SK-N-MC (cell line): ENCODE data around the gene MTA1.

ENCODE experiments used
- EZH2 ChIP-seq: fragments of 200-600 bp; sonication (generic); IDR thresholded peaks from one replicate; pipeline ENCODE4 v1.6.1; 2017; ENCODE audit warnings: antibody characterized with exemption
- POLR2AphosphoS5 ChIP-seq: IDR thresholded peaks from 2 replicates; pipeline ENCODE4 v1.6.1; 2012; ENCODE audit warnings: mild to moderate bottlenecking, low read depth, low read length, borderline replicate concordance

DNA sequence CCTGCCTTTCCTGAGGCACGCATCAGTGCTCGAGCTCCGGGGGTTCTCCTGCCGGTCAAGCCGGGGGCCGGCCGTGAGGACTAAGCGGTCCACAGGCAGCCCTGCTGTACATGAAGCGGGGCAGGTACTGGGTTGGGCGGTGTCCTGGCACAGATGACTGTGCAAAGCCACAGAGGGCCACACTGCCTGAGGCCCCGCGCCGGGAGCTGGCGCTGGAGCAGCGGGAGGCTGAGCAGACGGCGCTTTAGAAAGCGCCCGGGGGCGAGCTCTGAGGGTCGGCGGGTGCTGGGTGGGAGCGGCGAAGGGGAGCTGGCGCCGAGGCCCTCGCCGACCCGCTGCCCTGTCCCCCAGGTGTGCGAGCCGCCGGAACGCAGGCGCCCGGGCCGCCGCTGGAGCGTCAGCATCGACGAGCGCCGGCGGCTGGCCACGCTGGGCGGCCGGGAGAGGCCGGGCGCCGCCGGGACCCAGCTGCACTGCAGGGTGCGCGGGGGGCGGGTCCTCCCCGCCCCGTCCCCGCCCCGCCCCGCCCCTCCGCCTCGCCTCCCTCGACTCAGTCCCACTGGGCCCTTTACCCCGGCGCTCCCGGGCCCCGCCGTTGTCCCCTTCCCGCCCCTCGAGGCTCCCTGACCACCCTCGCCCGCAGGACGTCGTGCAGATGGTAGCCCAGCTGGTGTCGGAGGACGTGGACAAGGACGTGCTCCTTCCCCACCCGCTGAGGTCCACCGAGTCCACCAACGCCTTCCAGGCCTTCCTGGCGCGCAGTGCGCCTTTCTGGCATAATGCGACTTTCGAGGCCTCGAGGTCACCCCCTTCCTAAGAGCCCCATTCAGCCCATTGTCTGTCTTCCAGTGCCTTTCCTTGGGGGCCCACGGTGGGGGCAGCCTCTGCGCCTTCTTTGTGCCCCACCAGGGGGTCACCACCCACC is 8.3 kb upstream of the MTA1 start:
- TF ChIP-seq POLR2AphosphoS5: peak; percentile 46
- no peak for TF ChIP-seq EZH2
